Chondrocyte (in vitro differentiated cells): ENCODE results near the gene JAGN1. TPM values are rescaled to one million over a fixed set of nuclear protein-coding genes. Genes with fewer than 3 reads are reported as not detected.
"Not testable (repeated sequence)": the region's sequence is repeated elsewhere in the genome, so short reads cannot be mapped to it uniquely, and the experiment has no call there.

Source experiments
- DNase-seq: peaks from one replicate; pipeline ENCODE4 v3.0.0; 2021; ENCODE audit warnings: mixed read lengths, low spot score
- H3K27ac Mint-ChIP-seq: one replicate; pipeline ENCODE4 v1.8.0; 2021; ENCODE audit warnings: mild to moderate bottlenecking, moderate library complexity, mixed read lengths; ENCODE audit not compliant: unreplicated experiment
- H3K27me3 Mint-ChIP-seq: 2 replicates; pipeline ENCODE4 v1.8.0; 2021; ENCODE audit warnings: low read depth, mixed read lengths
- H3K36me3 Mint-ChIP-seq: 2 replicates; pipeline ENCODE4 v1.8.0; 2021; ENCODE audit warnings: low read depth, mixed read lengths
- H3K4me1 Mint-ChIP-seq: 2 replicates; pipeline ENCODE4 v1.8.0; 2021; ENCODE audit warnings: low read depth, mild to moderate bottlenecking, mixed read lengths
- H3K4me3 Mint-ChIP-seq: one replicate; pipeline ENCODE4 v1.8.0; 2021; ENCODE audit warnings: mild to moderate bottlenecking, moderate library complexity, mixed read lengths; ENCODE audit not compliant: unreplicated experiment
- H3K9me3 Mint-ChIP-seq: 2 replicates; pipeline ENCODE4 v1.8.0; 2021; ENCODE audit warnings: low read depth, mixed read lengths
- CTCF ChIP-seq: fragments of 200-600 bp; sonication (generic); IDR thresholded peaks from 2 replicates; pipeline ENCODE4 v1.5.0; 2021; ENCODE audit warnings: antibody characterized with exemption, mild to moderate bottlenecking, moderate library complexity
- total RNA-seq: library from RNA; stranded (reverse); gene quantifications from 3 replicates; pipeline ENCODE4 v1.2.1, GENCODE V29; 2021

JAGN1 gene
- total RNA-seq, 1 donor from 2014 or later: 20.3 TPM

GRCh38 chr3:9891072-9891622 is 737 bp downstream of the JAGN1 start:
- H3K36me3 Mint-ChIP-seq: peaks cover 11% of the 10 kb centered on the region
- H3K27me3 Mint-ChIP-seq: no peaks in the 10 kb centered on the region
- DNase-seq: no peak
- H3K27ac Mint-ChIP-seq: peak overlapping the region; percentile 96
- TF ChIP-seq CTCF: no peak
- peak overlapping the region; percentile 97 for H3K4me3 Mint-ChIP-seq
- peaks cover 37% of the 10 kb centered on the region for H3K4me1 Mint-ChIP-seq
- H3K9me3 Mint-ChIP-seq: no peaks in the 10 kb centered on the region

GRCh38 chr3:9893739-9894138 is 3.3 kb downstream of the JAGN1 start:
- Mint-ChIP-seq H3K36me3 (peaks cover 11% of the 10 kb centered on the region), H3K4me1 (peaks cover 59% of the 10 kb centered on the region), H3K4me3 (no peak overlapping the region), H3K27me3 (no peaks in the 10 kb centered on the region), H3K9me3 (no peaks in the 10 kb centered on the region), H3K27ac (peak overlapping the region; percentile 75)
- no peak for TF ChIP-seq CTCF
- DNase-seq: no peak

GRCh38 chr3:9895715-9896114 is 5.3 kb downstream of the JAGN1 start:
- H3K36me3 Mint-ChIP-seq: peaks cover 11% of the 10 kb centered on the region
- not testable (repeated sequence) for H3K27ac Mint-ChIP-seq, H3K4me3 Mint-ChIP-seq, H3K9me3 Mint-ChIP-seq, DNase-seq, H3K27me3 Mint-ChIP-seq
- H3K4me1 Mint-ChIP-seq: peaks cover 65% of the 10 kb centered on the region

GRCh38 chr3:9896755-9897407 is 6.5 kb downstream of the JAGN1 start:
- not testable (repeated sequence) for DNase-seq, H3K4me3 Mint-ChIP-seq, H3K9me3 Mint-ChIP-seq, H3K27me3 Mint-ChIP-seq
- Mint-ChIP-seq H3K36me3 (peaks cover 11% of the 10 kb centered on the region), H3K4me1 (peaks cover 59% of the 10 kb centered on the region), H3K27ac (peak overlapping the region; percentile 69)

DNA sequence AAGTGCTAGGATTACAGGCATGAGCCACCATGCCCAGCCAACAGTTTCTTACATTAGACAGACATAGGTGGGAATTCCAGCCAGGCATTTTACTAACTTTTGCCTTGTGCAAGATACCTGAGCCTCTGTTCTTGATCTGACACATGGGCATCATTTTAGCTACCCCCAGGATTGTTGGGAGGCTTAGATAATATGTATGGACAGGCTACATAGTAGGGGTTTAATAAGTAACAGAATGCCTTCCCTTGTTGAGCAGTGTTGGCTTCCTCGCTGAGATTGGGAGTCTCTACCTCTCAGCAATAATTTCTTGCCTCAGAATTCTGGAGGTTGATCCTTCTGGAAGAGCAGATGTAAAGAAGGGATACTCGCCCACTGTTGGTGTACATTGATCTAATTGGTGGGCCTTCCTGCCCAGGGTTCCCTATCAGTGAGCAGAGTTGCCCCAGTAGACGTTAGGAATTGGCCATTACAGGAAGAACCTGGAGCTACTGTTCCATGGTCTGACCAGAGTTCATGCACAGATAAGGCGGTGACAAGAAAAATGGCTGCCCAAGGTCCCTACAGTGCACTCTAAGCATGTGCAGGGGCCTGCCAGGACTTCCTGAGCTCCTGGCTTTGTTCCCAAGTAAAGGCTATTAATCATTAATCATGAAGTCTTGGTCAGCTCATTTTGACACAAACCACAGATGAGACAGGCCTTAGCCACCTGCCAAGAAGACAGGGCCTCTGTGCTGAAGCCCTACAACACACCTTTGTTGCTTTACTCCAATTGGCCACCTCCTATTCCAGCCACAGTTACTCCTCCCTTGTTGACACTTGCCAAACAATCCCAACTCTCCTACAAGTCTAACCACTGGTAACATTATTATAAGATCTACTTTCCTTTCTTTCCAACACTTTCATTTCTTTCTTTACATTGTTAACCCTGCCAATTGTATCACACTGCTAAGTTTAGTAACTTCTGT is 7.3 kb downstream of the JAGN1 start:
- no peaks in the 10 kb centered on the region for H3K9me3 Mint-ChIP-seq
- peaks cover 58% of the 10 kb centered on the region for H3K4me1 Mint-ChIP-seq
- H3K27ac Mint-ChIP-seq: peak overlapping the region; percentile 72
- no peaks in the 10 kb centered on the region for H3K27me3 Mint-ChIP-seq
- H3K36me3 Mint-ChIP-seq: peaks cover 7% of the 10 kb centered on the region
- H3K4me3 Mint-ChIP-seq: no peak overlapping the region
- no peak for TF ChIP-seq CTCF
- DNase-seq: no peak
